HEK293 (cell line): ENCODE data around the gene CLINT1.

Experiments used
- CTCF ChIA-PET: fragments of 350-600 bp; formaldehyde crosslinking; extraction: SDS; loops from one replicate; lab custom pipeline; 2021; ENCODE audit warnings: antibody characterized with exemption; lab: Yijun Ruan, JAX
- POLR2A ChIA-PET: fragments of 300-600 bp; formaldehyde crosslinking; extraction: SDS; loops from one replicate; lab custom pipeline; 2020; ENCODE audit warnings: antibody characterized with exemption, inconsistent platforms; lab: Yijun Ruan, JAX
- H3K27ac ChIP-seq: fragments of 200-500 bp; sonication (Bioruptor generic); 2 replicates; pipeline ENCODE4 v1.5.1; 2014; ENCODE audit warnings: low read depth, low read length, control low read depth, inconsistent platforms; ENCODE audit errors: extremely low read depth
- H3K36me3 ChIP-seq, 2 experiments: fragments of 200-500 bp in 1 of 2; sonication (Bioruptor generic) in 1 of 2; 1 replicate in 1 of 2; 2 replicates in 1 of 2; pipeline ENCODE4 v1.5.1; 2014 to 2017; ENCODE audit warnings: inconsistent platforms in 2 of 2, low read length in 2 of 2; ENCODE audit not compliant: control insufficient read depth in 2 of 2, insufficient read depth in 1 of 2
- H3K4me1 ChIP-seq: fragments of 200-500 bp; sonication (Bioruptor generic); 2 replicates; pipeline ENCODE4 v1.5.1; 2014; ENCODE audit warnings: mild to moderate bottlenecking, low read length, inconsistent platforms; ENCODE audit not compliant: control insufficient read depth, insufficient read depth
- H3K4me3 ChIP-seq: 2 replicates; pipeline ENCODE4 v1.5.1; 2011; ENCODE audit warnings: low read depth, mild to moderate bottlenecking, control low read depth, low read length, moderate library complexity
- H3K9me3 ChIP-seq: fragments of 200-500 bp; sonication (Bioruptor generic); 2 replicates; pipeline ENCODE4 v1.5.1; 2014; ENCODE audit warnings: low read depth, low read length, inconsistent platforms; ENCODE audit not compliant: control insufficient read depth, insufficient read depth
- HOXD13 ChIP-seq: sonication (generic); formaldehyde crosslinking; IDR thresholded peaks from 2 replicates; pipeline ENCODE4 v1.8.0; 2022; ENCODE audit warnings: missing genetic modification reagents, borderline replicate concordance
- IKZF3 ChIP-seq: fragments of 450-650 bp; IDR thresholded peaks from 2 replicates; pipeline ENCODE4 v1.5.0; 2018; ENCODE audit warnings: missing biosample characterization, mild to moderate bottlenecking, missing genetic modification characterization, moderate library complexity
- RBAK ChIP-seq: fragments of 450-650 bp; formaldehyde crosslinking; IDR thresholded peaks from 2 replicates; pipeline ENCODE4 v1.5.1; 2016; ENCODE audit warnings: missing biosample characterization, missing genetic modification characterization
- SP7 ChIP-seq: fragments of 450-650 bp; formaldehyde crosslinking; IDR thresholded peaks from 2 replicates; pipeline ENCODE4 v1.5.1; 2016; ENCODE audit warnings: missing biosample characterization, missing genetic modification characterization
- YY2 ChIP-seq: fragments of 450-650 bp; formaldehyde crosslinking; IDR thresholded peaks from 2 replicates; pipeline ENCODE4 v1.5.1; 2016; ENCODE audit warnings: missing biosample characterization, missing genetic modification characterization
- ZBTB8A ChIP-seq: fragments of 450-650 bp; formaldehyde crosslinking; IDR thresholded peaks from 2 replicates; pipeline ENCODE4 v1.5.1; 2016; ENCODE audit warnings: missing biosample characterization, missing genetic modification characterization
- ZNF184 ChIP-seq: fragments of 450-650 bp; IDR thresholded peaks from 2 replicates; pipeline ENCODE4 v1.5.1; 2018; ENCODE audit warnings: missing biosample characterization, mild to moderate bottlenecking, missing genetic modification characterization
- ZNF292 ChIP-seq: fragments of 450-650 bp; formaldehyde crosslinking; IDR thresholded peaks from 2 replicates; pipeline ENCODE4 v1.5.1; 2016; ENCODE audit warnings: low read depth, missing biosample characterization, missing genetic modification characterization, borderline replicate concordance
- ZNF391 ChIP-seq: fragments of 450-650 bp; formaldehyde crosslinking; IDR thresholded peaks from 2 replicates; pipeline ENCODE4 v1.5.1; 2016; ENCODE audit warnings: low read depth, missing biosample characterization, missing genetic modification characterization, borderline replicate concordance
- ZNF404 ChIP-seq: fragments of 450-650 bp; formaldehyde crosslinking; IDR thresholded peaks from 2 replicates; pipeline ENCODE4 v1.5.1; 2017; ENCODE audit warnings: missing biosample characterization, missing genetic modification characterization
- ZSCAN16 ChIP-seq: fragments of 450-650 bp; formaldehyde crosslinking; IDR thresholded peaks from 2 replicates; pipeline ENCODE4 v1.5.1; 2016; ENCODE audit warnings: missing biosample characterization, missing genetic modification characterization
- TF ChIP-seq, protein P1 (sequence below): fragments of 450-650 bp; formaldehyde crosslinking; IDR thresholded peaks from 2 replicates; pipeline ENCODE4 v1.5.1; 2016; ENCODE audit warnings: missing biosample characterization, missing genetic modification characterization
- TF ChIP-seq, protein P2 (sequence below): fragments of 450-650 bp; formaldehyde crosslinking; optimal IDR thresholded peaks from 2 replicates; pipeline ENCODE3; 2016; ENCODE audit warnings: missing biosample characterization, mild to moderate bottlenecking, missing genetic modification characterization
- TF ChIP-seq, protein P3 (sequence below): fragments of 450-650 bp; formaldehyde crosslinking; IDR thresholded peaks from 2 replicates; pipeline ENCODE4 v1.5.1; 2016; ENCODE audit warnings: missing biosample characterization, missing genetic modification characterization
- TF ChIP-seq, protein P4 (sequence below): fragments of 450-650 bp; formaldehyde crosslinking; IDR thresholded peaks from 2 replicates; pipeline ENCODE4 v1.5.1; 2016; ENCODE audit warnings: missing biosample characterization, missing genetic modification characterization

CLINT1 gene

DNA sequence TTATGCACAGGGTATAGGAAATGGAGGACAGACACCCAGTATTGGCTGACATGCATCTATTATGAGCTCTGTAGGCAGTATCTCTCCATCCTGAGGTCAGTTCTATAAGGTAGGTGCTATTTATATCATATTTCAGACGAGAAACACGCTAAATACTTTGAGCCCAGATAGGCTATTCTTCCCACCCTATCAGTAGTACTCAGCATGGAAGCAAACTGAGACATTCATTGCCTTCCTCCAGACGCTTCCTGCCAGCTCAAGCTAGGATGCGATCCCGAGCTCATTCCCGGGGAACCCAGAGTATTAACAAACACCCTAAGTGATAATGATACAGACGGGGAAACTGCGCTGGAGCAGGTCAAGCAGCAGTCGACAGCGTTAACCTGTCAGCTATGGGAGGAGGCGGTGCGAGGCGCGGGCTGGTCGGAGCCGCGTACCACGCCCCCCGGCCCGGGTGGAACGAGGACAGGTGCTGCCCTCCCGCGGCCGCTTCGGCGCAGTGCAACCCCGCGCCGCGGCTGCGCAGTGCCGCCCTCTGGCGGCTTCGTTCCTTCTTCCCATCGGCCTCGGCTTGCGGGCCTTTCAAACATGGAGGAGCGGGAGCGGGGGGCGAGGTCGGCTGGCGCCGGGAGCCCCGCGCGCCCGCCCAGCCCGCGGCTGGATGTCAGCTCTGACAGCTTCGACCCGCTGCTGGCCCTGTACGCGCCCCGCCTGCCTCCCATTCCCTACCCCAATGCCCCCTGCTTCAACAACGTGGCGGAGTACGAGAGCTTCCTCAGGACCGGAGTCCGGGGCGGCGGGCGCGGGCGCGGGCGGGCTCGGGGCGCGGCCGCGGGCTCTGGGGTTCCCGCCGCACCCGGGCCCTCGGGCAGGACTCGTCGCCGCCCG, 115.5 kb downstream of the CLINT1 start, which contains the start of gene LSM11 (continued):
- TF ChIP-seq RBAK (tag by site-specific recombination), result no peak
- 0 out of 2 replicates have a peak, but pooled peaks have one; percentile 27 for TF ChIP-seq ZNF184 (tag by site-specific recombination)
- no peak for TF ChIP-seq ZSCAN16 (tag by site-specific recombination)
- no peak for TF ChIP-seq ZNF404 (tag by site-specific recombination)
- peak; percentile 40; the same call in 1 of the 2 replicates for TF ChIP-seq YY2 (tag by site-specific recombination)
- peak; percentile 84 for TF ChIP-seq ZBTB8A (tag by site-specific recombination)
- 0 out of 2 replicates have a peak, but pooled peaks have one; percentile 27 for TF ChIP-seq SP7 (tag by site-specific recombination)
- TF ChIP-seq, protein P1, sequence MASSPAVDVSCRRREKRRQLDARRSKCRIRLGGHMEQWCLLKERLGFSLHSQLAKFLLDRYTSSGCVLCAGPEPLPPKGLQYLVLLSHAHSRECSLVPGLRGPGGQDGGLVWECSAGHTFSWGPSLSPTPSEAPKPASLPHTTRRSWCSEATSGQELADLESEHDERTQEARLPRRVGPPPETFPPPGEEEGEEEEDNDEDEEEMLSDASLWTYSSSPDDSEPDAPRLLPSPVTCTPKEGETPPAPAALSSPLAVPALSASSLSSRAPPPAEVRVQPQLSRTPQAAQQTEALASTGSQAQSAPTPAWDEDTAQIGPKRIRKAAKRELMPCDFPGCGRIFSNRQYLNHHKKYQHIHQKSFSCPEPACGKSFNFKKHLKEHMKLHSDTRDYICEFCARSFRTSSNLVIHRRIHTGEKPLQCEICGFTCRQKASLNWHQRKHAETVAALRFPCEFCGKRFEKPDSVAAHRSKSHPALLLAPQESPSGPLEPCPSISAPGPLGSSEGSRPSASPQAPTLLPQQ (tag by site-specific recombination), result peak; percentile 48; the same call in 1 of the 2 replicates
- no peak for TF ChIP-seq ZNF292 (tag by site-specific recombination)
- TF ChIP-seq IKZF3 (tag by site-specific recombination), result peak; percentile 53; the same call in 1 of the 2 replicates
- TF ChIP-seq, protein P2, sequence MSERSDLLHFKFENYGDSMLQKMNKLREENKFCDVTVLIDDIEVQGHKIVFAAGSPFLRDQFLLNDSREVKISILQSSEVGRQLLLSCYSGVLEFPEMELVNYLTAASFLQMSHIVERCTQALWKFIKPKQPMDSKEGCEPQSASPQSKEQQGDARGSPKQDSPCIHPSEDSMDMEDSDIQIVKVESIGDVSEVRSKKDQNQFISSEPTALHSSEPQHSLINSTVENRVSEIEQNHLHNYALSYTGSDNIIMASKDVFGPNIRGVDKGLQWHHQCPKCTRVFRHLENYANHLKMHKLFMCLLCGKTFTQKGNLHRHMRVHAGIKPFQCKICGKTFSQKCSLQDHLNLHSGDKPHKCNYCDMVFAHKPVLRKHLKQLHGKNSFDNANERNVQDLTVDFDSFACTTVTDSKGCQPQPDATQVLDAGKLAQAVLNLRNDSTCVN, result peak; percentile 87
- TF ChIP-seq, protein P3, sequence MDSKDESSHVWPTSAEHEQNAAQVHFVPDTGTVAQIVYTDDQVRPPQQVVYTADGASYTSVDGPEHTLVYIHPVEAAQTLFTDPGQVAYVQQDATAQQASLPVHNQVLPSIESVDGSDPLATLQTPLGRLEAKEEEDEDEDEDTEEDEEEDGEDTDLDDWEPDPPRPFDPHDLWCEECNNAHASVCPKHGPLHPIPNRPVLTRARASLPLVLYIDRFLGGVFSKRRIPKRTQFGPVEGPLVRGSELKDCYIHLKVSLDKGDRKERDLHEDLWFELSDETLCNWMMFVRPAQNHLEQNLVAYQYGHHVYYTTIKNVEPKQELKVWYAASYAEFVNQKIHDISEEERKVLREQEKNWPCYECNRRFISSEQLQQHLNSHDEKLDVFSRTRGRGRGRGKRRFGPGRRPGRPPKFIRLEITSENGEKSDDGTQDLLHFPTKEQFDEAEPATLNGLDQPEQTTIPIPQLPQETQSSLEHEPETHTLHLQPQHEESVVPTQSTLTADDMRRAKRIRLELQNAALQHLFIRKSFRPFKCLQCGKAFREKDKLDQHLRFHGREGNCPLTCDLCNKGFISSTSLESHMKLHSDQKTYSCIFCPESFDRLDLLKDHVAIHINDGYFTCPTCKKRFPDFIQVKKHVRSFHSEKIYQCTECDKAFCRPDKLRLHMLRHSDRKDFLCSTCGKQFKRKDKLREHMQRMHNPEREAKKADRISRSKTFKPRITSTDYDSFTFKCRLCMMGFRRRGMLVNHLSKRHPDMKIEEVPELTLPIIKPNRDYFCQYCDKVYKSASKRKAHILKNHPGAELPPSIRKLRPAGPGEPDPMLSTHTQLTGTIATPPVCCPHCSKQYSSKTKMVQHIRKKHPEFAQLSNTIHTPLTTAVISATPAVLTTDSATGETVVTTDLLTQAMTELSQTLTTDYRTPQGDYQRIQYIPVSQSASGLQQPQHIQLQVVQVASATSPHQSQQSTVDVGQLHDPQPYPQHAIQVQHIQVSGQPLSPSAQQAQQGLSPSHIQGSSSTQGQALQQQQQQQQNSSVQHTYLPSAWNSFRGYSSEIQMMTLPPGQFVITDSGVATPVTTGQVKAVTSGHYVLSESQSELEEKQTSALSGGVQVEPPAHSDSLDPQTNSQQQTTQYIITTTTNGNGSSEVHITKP, result peak; percentile 21; the same call in 1 of the 2 replicates
- TF ChIP-seq ZNF391, result peak; percentile 19; the same call in 1 of the 2 replicates

DNA sequence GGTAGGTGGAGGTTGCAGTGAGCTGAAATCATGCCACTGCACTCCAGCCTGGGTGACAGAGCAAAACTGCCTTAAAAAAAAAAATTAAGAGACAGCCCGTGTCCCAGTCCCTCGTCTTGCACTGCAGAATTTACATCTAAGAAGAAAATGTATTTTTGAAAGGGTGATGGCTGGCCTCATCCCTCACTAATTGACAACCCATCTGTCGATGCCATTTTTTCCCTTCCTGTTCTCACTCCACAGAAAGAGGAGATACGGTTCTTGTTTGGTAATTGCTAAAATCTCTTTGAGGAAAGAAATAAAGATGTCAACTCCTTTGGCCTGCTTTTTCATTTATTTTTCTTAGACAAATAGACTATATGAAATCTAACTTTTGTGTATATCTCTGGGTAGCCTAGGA, 117.8 kb downstream of the CLINT1 start:
- Histone ChIP-seq H3K27ac (no peak overlapping the region), H3K4me1 (0 out of 2 replicates have a peak, but pooled peaks cover 12% of the 10 kb centered on the region), H3K9me3 (no peaks in the 10 kb centered on the region), H3K36me3 (peaks cover 21 to 23% of the 10 kb centered on the region in 2 experiments), H3K4me3 (no peak overlapping the region)
- TF ChIP-seq, protein P4, sequence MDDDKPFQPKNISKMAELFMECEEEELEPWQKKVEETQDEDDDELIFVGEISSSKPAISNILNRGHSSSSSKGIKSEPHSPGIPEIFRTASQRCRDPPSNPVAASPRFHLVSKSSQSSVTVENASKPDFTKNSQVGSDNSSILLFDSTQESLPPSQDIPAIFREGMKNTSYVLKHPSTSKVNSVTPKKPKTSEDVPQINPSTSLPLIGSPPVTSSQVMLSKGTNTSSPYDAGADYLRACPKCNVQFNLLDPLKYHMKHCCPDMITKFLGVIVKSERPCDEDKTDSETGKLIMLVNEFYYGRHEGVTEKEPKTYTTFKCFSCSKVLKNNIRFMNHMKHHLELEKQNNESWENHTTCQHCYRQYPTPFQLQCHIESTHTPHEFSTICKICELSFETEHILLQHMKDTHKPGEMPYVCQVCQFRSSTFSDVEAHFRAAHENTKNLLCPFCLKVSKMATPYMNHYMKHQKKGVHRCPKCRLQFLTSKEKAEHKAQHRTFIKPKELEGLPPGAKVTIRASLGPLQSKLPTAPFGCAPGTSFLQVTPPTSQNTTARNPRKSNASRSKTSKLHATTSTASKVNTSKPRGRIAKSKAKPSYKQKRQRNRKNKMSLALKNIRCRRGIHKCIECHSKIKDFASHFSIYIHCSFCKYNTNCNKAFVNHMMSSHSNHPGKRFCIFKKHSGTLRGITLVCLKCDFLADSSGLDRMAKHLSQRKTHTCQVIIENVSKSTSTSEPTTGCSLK, result no peak
- TF ChIP-seq HOXD13 (CRISPR knock-in tag), result no peak
- CTCF ChIA-PET, result interaction anchor here (1.0 to 4.0 kb wide), 2 partner anchors 8 to 70 kb away, joined by 4 to 49 read pairs; partner anchors contain the start of genes C5orf52 and THG1L
- POLR2A ChIA-PET, result interaction anchor here (1.2 kb wide), 1 partner anchor 9 kb away, joined by 3 read pairs; no protein-coding TSS in a partner anchor
